GM12878 (cell line): Measurements from ENCODE around the gene FALEC. TPM values are rescaled to one million over a fixed set of nuclear protein-coding genes. Genes with fewer than 3 reads are reported as not detected.

Source experiments
- ATAC-seq: fragments of 200-7000 bp; cut with Tn5 transposase; 3 replicates; pipeline ENCODE4 v1.9.1; 2020; ENCODE audit warnings: mild to moderate bottlenecking, moderate library complexity
- BruUV-seq: library from RNA; stranded (reverse); fragments of 400-500 nt; replicated peaks from 2 replicates; lab custom pipeline; 2021; lab: Mats Ljungman, UMichigan
- CTCF ChIA-PET: fragments of 300-600 bp; sonication (Branson Sonifier 250); formaldehyde crosslinking; extraction: SDS; loops from one replicate; lab custom pipeline; 2021; ENCODE audit warnings: inconsistent platforms; lab: Yijun Ruan, JAX
- POLR2A ChIA-PET: fragments of 350-600 bp; formaldehyde crosslinking; extraction: SDS; loops from one replicate; lab custom pipeline; 2021; ENCODE audit warnings: inconsistent platforms; lab: Charles Lee
- RAD21 ChIA-PET: fragments of 300-600 bp; sonication (Branson Sonifier 250); formaldehyde crosslinking; loops from one replicate; lab custom pipeline; 2023; ENCODE audit warnings: antibody characterized with exemption; ENCODE audit not compliant: unreplicated experiment; lab: Charles Lee
- SMC1A ChIA-PET: fragments of 300-600 bp; sonication (Branson Sonifier 250); formaldehyde crosslinking; loops from one replicate; lab custom pipeline; 2023; ENCODE audit not compliant: unreplicated experiment, uncharacterized antibody; lab: Charles Lee
- DNase-seq: peaks from one replicate; pipeline ENCODE4 v3.0.0-alpha.2; 2011; ENCODE audit warnings: low read depth, low spot score
- FAIRE-seq: peaks from 3 replicates; lab custom pipeline; 2011; peaks lifted over from hg19 to GRCh38; lab: Jason Lieb, UNC
- H2AFZ ChIP-seq: 2 replicates; pipeline ENCODE4 v1.6.0; 2011; ENCODE audit warnings: low read depth, low read length, control low read depth; ENCODE audit not compliant: control insufficient read depth
- H3K27ac ChIP-seq: 2 replicates; pipeline ENCODE4 v1.5.1; 2011; ENCODE audit warnings: control low read depth; ENCODE audit not compliant: control insufficient read depth, insufficient read depth
- H3K27me3 ChIP-seq, 2 experiments: replicated peaks in 1 of 2; 2 replicates each; pipeline versions ENCODE4 v1.6.0 to v1.6.1; 2011; ENCODE audit warnings: low read length in 1 of 2; ENCODE audit not compliant: control insufficient read depth in 2 of 2, insufficient read depth in 2 of 2
- H3K36me3 ChIP-seq, 2 experiments: 2 replicates each; pipeline ENCODE4 v1.5.1; 2011; ENCODE audit warnings: low read length in 1 of 2; ENCODE audit not compliant: control insufficient read depth in 2 of 2, insufficient read depth in 2 of 2
- H3K4me1 ChIP-seq: 2 replicates; pipeline ENCODE4 v1.6.1; 2011; ENCODE audit warnings: mild to moderate bottlenecking, low read length, moderate library complexity, mixed read lengths; ENCODE audit not compliant: control insufficient read depth, insufficient read depth
- H3K4me2 ChIP-seq: 2 replicates; pipeline ENCODE4 v1.6.0; 2011; ENCODE audit warnings: control low read depth; ENCODE audit not compliant: control insufficient read depth, insufficient read depth
- H3K4me3 ChIP-seq: fragments of 200-600 bp; sonication (generic); 2 replicates; pipeline ENCODE4 v1.5.1; 2016
- H3K79me2 ChIP-seq: 2 replicates; pipeline ENCODE4 v1.6.0; 2011; ENCODE audit warnings: low read length; ENCODE audit not compliant: control insufficient read depth, insufficient read depth
- H3K9ac ChIP-seq: 2 replicates; pipeline ENCODE4 v1.8.0; 2011; ENCODE audit warnings: low read length, control low read depth, mixed read lengths; ENCODE audit not compliant: control insufficient read depth, insufficient read depth
- H3K9me3 ChIP-seq: replicated peaks from 3 replicates; pipeline ENCODE4 v1.5.1; 2011; ENCODE audit warnings: mild to moderate bottlenecking, low read length; ENCODE audit not compliant: control insufficient read depth, insufficient read depth
- H4K20me1 ChIP-seq: 2 replicates; pipeline ENCODE4 v1.6.0; 2011; ENCODE audit not compliant: control insufficient read depth, insufficient read depth
- CBX3 ChIP-seq: fragments of 200-600 bp; sonication (generic); IDR thresholded peaks from 2 replicates; pipeline ENCODE4 v1.6.1; 2016; ENCODE audit warnings: low read depth, borderline replicate concordance
- EED ChIP-seq: sonication (generic); IDR thresholded peaks from 2 replicates; pipeline ENCODE4 v1.6.1; 2016; ENCODE audit warnings: antibody characterized with exemption, low read depth
- FOXK2 ChIP-seq: fragments of 450-650 bp; IDR thresholded peaks from 2 replicates; pipeline ENCODE4 v1.6.1; 2017; ENCODE audit warnings: mild to moderate bottlenecking, moderate library complexity
- IKZF2 ChIP-seq, 2 experiments: fragments of 450-650 bp; IDR thresholded peaks; 2 replicates each; pipeline ENCODE4 v1.6.1; 2017; ENCODE audit warnings: mild to moderate bottlenecking in 2 of 2, moderate library complexity in 2 of 2
- KAT2A ChIP-seq: conservative IDR thresholded peaks from 2 replicates; pipeline ENCODE4 v1.6.1; 2011; ENCODE audit warnings: low read depth, low read length; ENCODE audit not compliant: control insufficient read depth
- LARP7 ChIP-seq: fragments of 450-650 bp; IDR thresholded peaks from 2 replicates; pipeline ENCODE4 v1.6.1; 2017; ENCODE audit warnings: mild to moderate bottlenecking
- MTA2 ChIP-seq: fragments of 450-650 bp; IDR thresholded peaks from 2 replicates; pipeline ENCODE4 v1.6.1; 2016; ENCODE audit warnings: low read depth, mild to moderate bottlenecking, moderate library complexity
- NFYB ChIP-seq: IDR thresholded peaks from 2 replicates; pipeline ENCODE4 v1.6.1; 2011; ENCODE audit warnings: low read depth, mild to moderate bottlenecking, low read length, improper control_type of control experiment, moderate library complexity; ENCODE audit not compliant: insufficient read depth
- NRF1 ChIP-seq: conservative IDR thresholded peaks from 2 replicates; pipeline ENCODE4 v1.6.1; 2011; ENCODE audit warnings: mild to moderate bottlenecking, low read depth, low read length, improper control_type of control experiment
- PKNOX1 ChIP-seq: fragments of 450-650 bp; IDR thresholded peaks from 2 replicates; pipeline ENCODE4 v1.6.1; 2016; ENCODE audit warnings: mild to moderate bottlenecking
- RBBP5 ChIP-seq: fragments of 200-600 bp; sonication (generic); conservative IDR thresholded peaks from 2 replicates; pipeline ENCODE4 v1.6.1; 2016
- SP1 ChIP-seq: IDR thresholded peaks from one replicate; pipeline ENCODE4 v1.6.1; 2011; ENCODE audit warnings: low read depth, low read length
- TCF7 ChIP-seq: IDR thresholded peaks from 2 replicates; pipeline ENCODE4 v1.6.1; 2014; ENCODE audit warnings: antibody characterized with exemption, borderline replicate concordance
- ZNF24 ChIP-seq: fragments of 450-650 bp; IDR thresholded peaks from 2 replicates; pipeline ENCODE4 v1.6.1; 2017; ENCODE audit warnings: antibody characterized with exemption, mild to moderate bottlenecking
- WGBS: methylation state at CpG from one replicate; pipeline ENCODE4 v1.1.6; 2016; ENCODE audit warnings: low lambda C conversion rate; ENCODE audit not compliant: insufficient replicate concordance, insufficient coverage; ENCODE audit errors: missing lambda C conversion rate; 5-methylcytosine and 5-hydroxymethylcytosine counted together
- in situ Hi-C: fragments of 300-500 bp; cut with MboI; formaldehyde crosslinking; loops from 9 replicates; pipeline ENCODE4 v1.14.3; 2018; ENCODE audit warnings: mixed read lengths
- intact Hi-C: fragments of 100-400 bp; cut with micrococcal nuclease; formaldehyde crosslinking; loops from one replicate; pipeline ENCODE4 v1.14.2; 2022; ENCODE audit not compliant: unreplicated experiment
- polyA plus RNA-seq, 11 experiments: library from polyadenylated mRNA; depleted of rRNA in 4 of 11; unstranded in 6 of 11; stranded (reverse) in 5 of 11; fragments of >200 nt; fragmentation: Nextera tagmentation in 4 of 11; fragmentation: Illumina TruSeq in 1 of 11; extraction: Ambion mirVana in 4 of 11; extraction: Trizol in 1 of 11; gene quantifications; 1 replicate in 1 of 11; 2 replicates in 10 of 11; pipeline versions ENCODE4 v1.2.1 to v1.2.3, GENCODE V29; 2011 to 2016; ENCODE audit warnings: inconsistent platforms in 2 of 11, missing spikeins in 2 of 11, low read depth in 1 of 11
- total RNA-seq, 4 experiments: library from RNA; depleted of rRNA in 3 of 4; stranded (reverse); fragments of >200 nt in 3 of 4; fragmentation: Illumina TruSeq in 1 of 4; extraction: Trizol in 1 of 4; gene quantifications; 2 replicates each; pipeline versions ENCODE4 v1.2.1 to v1.2.3, GENCODE V29; 2013 to 2021
- TF ChIP-seq, protein P1 (sequence below): fragments of 450-650 bp; IDR thresholded peaks from 2 replicates; pipeline ENCODE4 v1.6.1; 2018; ENCODE audit warnings: mild to moderate bottlenecking, low read depth, moderate library complexity; ENCODE audit not compliant: partially characterized antibody
- TF ChIP-seq, protein P2 (sequence below): IDR thresholded peaks from 2 replicates; pipeline ENCODE4 v1.6.1; 2012; ENCODE audit warnings: low read length, inconsistent platforms

The FALEC gene
- total and polyA plus RNA-seq, 10 of the 15 experiments (the other 5 are each of a cell fraction or from before 2014, with no cell fraction given): 0.21 to 0.71 (median 0.32) TPM; not detected in 3

DNA sequence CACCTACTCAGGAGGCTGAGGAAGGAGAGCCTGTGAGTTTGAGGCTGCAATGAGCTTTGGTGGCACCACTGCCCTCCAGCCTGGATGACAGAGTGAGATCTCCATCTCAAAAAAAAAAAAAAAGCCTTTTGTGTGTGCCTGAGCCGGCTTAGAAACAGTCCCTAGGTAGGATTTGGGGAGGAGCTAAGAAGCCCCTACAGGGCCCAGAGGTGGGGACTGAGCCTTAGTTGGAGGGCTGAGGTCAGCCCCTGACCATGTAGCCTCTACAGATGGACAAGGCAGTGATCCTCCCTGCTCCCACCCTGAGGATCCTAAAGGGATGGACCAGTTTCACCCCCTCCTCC is 36.2 kb downstream of the FALEC start:
- H3K4me2 ChIP-seq: no peak overlapping the region

More for the DNA sequence above, 36.2 kb downstream of the FALEC start:
- CTCF ChIA-PET: interaction anchor here (1.1 to 2.9 kb wide), 3 partner anchors 9 to 20 kb away, joined by 3 to 14 read pairs (median 8); no protein-coding TSS in a partner anchor
- WGBS: 25% methylated on average over 1 of the region's 1 CpG
- POLR2A ChIA-PET: interaction anchor here (0.7 kb wide), 2 partner anchors 17 to 200 kb away, joined by 3 to 5 read pairs; no protein-coding TSS in a partner anchor
- no peak for ATAC-seq
- H3K36me3 ChIP-seq: no peaks in the 10 kb centered on the region
- H3K27ac ChIP-seq: no peak overlapping the region
- intact Hi-C loops: no loop called here
- BruUV-seq: no TSS peak
- no peaks in the 10 kb centered on the region for H3K9me3 ChIP-seq
- in situ Hi-C loops: no loop called here
- H3K79me2 ChIP-seq: no peaks in the 10 kb centered on the region
- no peak overlapping the region for H2AFZ ChIP-seq
- no peaks in the 10 kb centered on the region for H4K20me1 ChIP-seq
- H3K27me3 ChIP-seq: no peaks in the 10 kb centered on the region; a peak in 1 of 4 replicates
- TF ChIP-seq KAT2A (no peak), IKZF2 (IDR thresholded peaks at IDR 0.05) (no peak), NRF1 (no peak), EED (no peak), NFYB (no peak), PKNOX1 (no peak), FOXK2 (no peak), CBX3 (no peak), ZNF24 (no peak), SP1 (no peak), MTA2 (no peak), RBBP5 (no peak), TCF7 (no peak), LARP7 (no peak)
- TF ChIP-seq, protein P1, sequence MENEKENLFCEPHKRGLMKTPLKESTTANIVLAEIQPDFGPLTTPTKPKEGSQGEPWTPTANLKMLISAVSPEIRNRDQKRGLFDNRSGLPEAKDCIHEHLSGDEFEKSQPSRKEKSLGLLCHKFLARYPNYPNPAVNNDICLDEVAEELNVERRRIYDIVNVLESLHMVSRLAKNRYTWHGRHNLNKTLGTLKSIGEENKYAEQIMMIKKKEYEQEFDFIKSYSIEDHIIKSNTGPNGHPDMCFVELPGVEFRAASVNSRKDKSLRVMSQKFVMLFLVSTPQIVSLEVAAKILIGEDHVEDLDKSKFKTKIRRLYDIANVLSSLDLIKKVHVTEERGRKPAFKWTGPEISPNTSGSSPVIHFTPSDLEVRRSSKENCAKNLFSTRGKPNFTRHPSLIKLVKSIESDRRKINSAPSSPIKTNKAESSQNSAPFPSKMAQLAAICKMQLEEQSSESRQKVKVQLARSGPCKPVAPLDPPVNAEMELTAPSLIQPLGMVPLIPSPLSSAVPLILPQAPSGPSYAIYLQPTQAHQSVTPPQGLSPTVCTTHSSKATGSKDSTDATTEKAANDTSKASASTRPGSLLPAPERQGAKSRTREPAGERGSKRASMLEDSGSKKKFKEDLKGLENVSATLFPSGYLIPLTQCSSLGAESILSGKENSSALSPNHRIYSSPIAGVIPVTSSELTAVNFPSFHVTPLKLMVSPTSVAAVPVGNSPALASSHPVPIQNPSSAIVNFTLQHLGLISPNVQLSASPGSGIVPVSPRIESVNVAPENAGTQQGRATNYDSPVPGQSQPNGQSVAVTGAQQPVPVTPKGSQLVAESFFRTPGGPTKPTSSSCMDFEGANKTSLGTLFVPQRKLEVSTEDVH: no peak
- TF ChIP-seq, protein P2, sequence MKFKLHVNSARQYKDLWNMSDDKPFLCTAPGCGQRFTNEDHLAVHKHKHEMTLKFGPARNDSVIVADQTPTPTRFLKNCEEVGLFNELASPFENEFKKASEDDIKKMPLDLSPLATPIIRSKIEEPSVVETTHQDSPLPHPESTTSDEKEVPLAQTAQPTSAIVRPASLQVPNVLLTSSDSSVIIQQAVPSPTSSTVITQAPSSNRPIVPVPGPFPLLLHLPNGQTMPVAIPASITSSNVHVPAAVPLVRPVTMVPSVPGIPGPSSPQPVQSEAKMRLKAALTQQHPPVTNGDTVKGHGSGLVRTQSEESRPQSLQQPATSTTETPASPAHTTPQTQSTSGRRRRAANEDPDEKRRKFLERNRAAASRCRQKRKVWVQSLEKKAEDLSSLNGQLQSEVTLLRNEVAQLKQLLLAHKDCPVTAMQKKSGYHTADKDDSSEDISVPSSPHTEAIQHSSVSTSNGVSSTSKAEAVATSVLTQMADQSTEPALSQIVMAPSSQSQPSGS: no peak
- H3K9ac ChIP-seq: no peak overlapping the region
- RAD21 ChIA-PET: no interaction called here
- FAIRE-seq: peak; percentile 31
- SMC1A ChIA-PET: interaction anchor here (1.1 kb wide), 1 partner anchor 69 kb away, joined by 3 read pairs; no protein-coding TSS in a partner anchor
- H3K4me1 ChIP-seq: peaks cover 3% of the 10 kb centered on the region; the same call in 1 of the 2 replicates
- H3K4me3 ChIP-seq: no peak overlapping the region
- DNase-seq: no peak
